ENCODE data around the gene WIPF1. TPM values are rescaled to one million over a fixed set of nuclear protein-coding genes. Genes with fewer than 3 reads are reported as not detected.

WIPF1 gene
- total RNA-seq, 2 donors from 2014 or later = 198 to 237 TPM

DNA sequence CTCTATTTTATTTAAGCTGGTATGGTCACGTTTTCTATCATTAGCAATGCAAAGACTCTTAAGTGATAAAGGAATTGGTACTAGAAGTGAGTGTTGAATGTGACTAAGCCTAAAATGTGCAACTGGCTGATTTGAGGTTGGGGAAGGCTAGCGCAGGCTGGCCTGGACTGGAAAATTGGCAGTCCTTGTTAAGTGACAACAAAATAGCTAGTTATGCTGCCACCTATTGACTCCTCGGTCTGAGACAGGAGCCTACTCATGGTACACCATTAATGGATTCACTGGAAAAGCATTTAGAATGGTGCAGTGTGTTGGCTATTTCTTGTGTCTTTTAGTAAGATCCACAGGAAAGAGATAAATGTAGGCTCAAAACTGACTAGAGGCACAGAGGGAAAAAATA, 5.7 kb upstream of the WIPF1 start:
- H3K4me3 Mint-ChIP-seq = peak overlapping the region in 1 of 2 donors; percentile 17
- ATAC-seq (replicated peaks in 1 of 2) = peak; percentile 47 to 52
- no peaks in the 10 kb centered on the region for H3K27me3 Mint-ChIP-seq (ENCODE audit: low read depth)
- H3K27ac Mint-ChIP-seq = peak overlapping the region; percentile 83
- peak; percentile 51 to 56 for DNase-seq
- peaks cover 9 to 11% of the 10 kb centered on the region in 2 donors for H3K36me3 Mint-ChIP-seq (ENCODE audit: insufficient read depth in 2 of 2)
- H3K4me1 Mint-ChIP-seq (ENCODE audit: low read depth) = peaks cover 95% of the 10 kb centered on the region
- H3K9me3 Mint-ChIP-seq = peaks cover 3 to 7% of the 10 kb centered on the region in 2 donors

DNA sequence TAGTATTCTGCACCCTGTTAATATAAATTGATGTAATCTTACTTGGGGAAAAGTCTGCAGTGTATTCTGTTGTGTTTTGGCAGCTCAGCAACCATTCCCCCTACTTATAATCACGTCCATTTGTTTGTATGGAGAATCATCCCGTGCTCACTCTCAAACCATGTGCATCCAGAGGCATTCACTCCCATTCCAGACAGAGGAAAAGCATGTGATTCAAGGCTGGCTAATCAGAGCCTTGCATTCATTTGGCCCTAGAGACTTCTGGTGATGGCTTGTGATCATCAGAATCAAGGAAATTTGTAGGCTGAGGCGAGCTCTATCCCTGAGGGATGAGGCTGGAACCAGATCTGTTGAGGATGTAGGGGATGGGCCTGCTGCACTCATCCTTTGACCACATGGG, 5.1 kb upstream of the WIPF1 start:
- Mint-ChIP-seq H3K9me3 (peaks cover 3 to 7% of the 10 kb centered on the region in 2 donors), H3K27ac (peak overlapping the region; percentile 83), H3K27me3 (ENCODE audit: low read depth) (no peaks in the 10 kb centered on the region), H3K4me3 (peak overlapping the region in 1 of 2 donors; percentile 17), H3K4me1 (ENCODE audit: low read depth) (peaks cover 95% of the 10 kb centered on the region), H3K36me3 (ENCODE audit: insufficient read depth in 2 of 2) (peaks cover 9 to 12% of the 10 kb centered on the region in 2 donors)
- no peak for DNase-seq
- no peak for ATAC-seq (replicated peaks in 1 of 2)

DNA sequence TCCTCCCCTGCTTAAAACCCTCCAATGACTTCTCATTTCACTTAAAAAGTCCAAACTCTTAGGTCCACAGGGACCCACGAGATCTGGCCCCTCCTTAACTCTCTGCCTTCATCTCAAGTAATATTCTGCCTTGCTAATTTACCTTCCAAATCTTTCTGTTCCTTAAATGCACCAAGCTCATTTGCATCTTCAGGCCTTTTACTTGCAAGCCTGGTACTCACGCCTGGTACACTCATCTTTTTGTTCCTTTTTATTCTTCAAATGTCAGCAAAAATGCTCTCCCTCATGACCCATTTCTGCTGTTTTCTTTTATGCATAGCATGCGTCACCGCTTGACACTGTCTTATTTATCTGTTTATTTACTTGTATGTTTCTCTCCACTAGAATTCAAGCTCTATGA, 2.7 kb upstream of the WIPF1 start:
- H3K9me3 Mint-ChIP-seq = peaks cover 3 to 7% of the 10 kb centered on the region in 2 donors
- peaks cover 80% of the 10 kb centered on the region for H3K4me1 Mint-ChIP-seq (ENCODE audit: low read depth)
- DNase-seq = no peak
- ATAC-seq (replicated peaks in 1 of 2) = peak in 1 of 2 donors; percentile 34
- no peaks in the 10 kb centered on the region for H3K27me3 Mint-ChIP-seq (ENCODE audit: low read depth)
- H3K36me3 Mint-ChIP-seq (ENCODE audit: insufficient read depth in 2 of 2) = peaks cover 16 to 26% of the 10 kb centered on the region in 2 donors
- H3K27ac Mint-ChIP-seq = peak overlapping the region; percentile 94
- H3K4me3 Mint-ChIP-seq = peak overlapping the region; percentile 25 to 64

DNA sequence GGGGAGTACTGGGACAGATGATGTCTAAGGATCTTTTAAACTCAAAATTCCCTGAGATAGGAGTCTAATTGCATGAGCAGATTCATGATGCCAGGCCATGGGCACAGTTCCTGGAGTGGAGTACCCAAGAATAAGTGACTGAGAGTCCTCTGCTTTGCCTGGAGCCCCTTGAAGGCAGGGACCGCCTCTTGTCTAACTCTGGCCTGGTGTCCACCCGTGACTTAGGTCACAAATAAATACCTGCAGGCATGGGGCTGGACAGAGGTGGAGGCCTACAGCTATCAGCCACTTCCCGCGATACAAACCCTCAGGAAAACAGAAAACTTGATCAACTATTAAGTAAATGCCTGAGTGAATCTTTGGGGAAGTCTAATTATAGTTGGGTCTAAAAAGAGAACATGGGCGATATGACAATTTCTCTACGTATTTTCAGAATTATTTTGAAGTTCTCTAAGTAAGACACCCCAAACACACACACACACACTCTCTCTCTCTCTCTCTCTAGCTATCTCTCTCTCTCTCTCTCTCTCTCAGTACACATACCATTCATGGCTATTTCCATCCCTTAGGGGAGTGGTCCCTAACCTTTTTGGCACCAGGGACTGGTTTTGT, 1.8 kb upstream of the WIPF1 start:
- Mint-ChIP-seq H3K36me3 (ENCODE audit: insufficient read depth in 2 of 2) (peaks cover 16 to 25% of the 10 kb centered on the region in 2 donors), H3K4me1 (ENCODE audit: low read depth) (peaks cover 78% of the 10 kb centered on the region), H3K4me3 (peak overlapping the region; percentile 79 to 85), H3K27me3 (ENCODE audit: low read depth) (no peaks in the 10 kb centered on the region), H3K9me3 (peaks cover 3 to 7% of the 10 kb centered on the region in 2 donors), H3K27ac (peak overlapping the region; percentile 94)
- DNase-seq (no peak), ATAC-seq (replicated peaks in 1 of 2) (no peak)

DNA sequence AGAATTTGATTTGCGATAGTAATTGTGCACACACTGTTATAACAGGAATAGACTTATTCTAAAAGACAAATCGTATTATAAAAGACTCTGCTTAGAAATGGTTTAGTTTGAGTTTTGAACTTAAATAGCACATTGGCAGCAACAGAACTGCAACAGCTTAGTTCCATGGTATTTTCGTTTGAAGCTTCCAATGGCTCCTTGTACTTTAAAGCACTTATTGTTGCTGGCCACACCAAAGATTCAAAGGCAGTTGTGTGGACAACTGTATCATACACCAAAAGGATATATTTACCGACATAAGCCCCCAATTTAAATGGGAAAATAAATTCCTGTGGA, 627 bp downstream of the WIPF1 start:
- H3K36me3 Mint-ChIP-seq (ENCODE audit: insufficient read depth in 2 of 2) = peaks cover 16 to 25% of the 10 kb centered on the region in 2 donors
- no peaks in the 10 kb centered on the region for H3K27me3 Mint-ChIP-seq (ENCODE audit: low read depth)
- H3K27ac Mint-ChIP-seq = peak overlapping the region; percentile 94
- H3K9me3 Mint-ChIP-seq = peaks cover 3 to 7% of the 10 kb centered on the region in 2 donors
- peak overlapping the region; percentile 79 to 85 for H3K4me3 Mint-ChIP-seq
- ATAC-seq (replicated peaks in 1 of 2) = no peak
- H3K4me1 Mint-ChIP-seq (ENCODE audit: low read depth) = peaks cover 80% of the 10 kb centered on the region
- no peak for DNase-seq

DNA sequence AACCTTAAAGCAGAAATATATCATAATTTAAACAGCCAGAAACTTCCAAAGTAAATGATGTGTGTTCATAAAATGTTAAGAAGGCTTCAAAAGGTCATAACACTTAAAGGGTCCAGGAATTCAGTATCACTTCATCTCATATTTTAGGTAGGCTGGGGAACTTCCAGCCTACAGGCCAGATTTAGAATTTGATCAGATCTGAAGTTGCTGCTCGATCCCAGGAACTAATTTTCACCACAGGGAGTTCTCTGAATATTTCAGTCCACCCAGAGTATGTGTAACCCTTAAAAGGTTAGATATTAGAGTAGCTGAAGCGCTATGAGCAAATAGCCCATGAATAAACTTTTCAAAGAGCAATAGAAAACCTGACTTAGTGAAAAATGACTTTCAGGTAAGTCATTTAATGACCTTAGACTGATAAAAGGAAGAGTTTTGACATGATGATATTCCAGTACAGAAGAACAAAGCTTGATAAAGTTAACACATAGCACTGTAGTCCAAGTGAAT, 1.7 kb downstream of the WIPF1 start:
- H3K9me3 Mint-ChIP-seq = peaks cover 3 to 7% of the 10 kb centered on the region in 2 donors
- H3K27me3 Mint-ChIP-seq (ENCODE audit: low read depth) = no peaks in the 10 kb centered on the region
- DNase-seq = no peak
- peak; percentile 43 to 59 for ATAC-seq (replicated peaks in 1 of 2)
- H3K4me3 Mint-ChIP-seq = peak overlapping the region; percentile 79 to 85
- H3K4me1 Mint-ChIP-seq (ENCODE audit: low read depth) = peaks cover 80% of the 10 kb centered on the region
- H3K36me3 Mint-ChIP-seq (ENCODE audit: insufficient read depth in 2 of 2) = peaks cover 15 to 31% of the 10 kb centered on the region in 2 donors
- H3K27ac Mint-ChIP-seq = peak overlapping the region; percentile 94

DNA sequence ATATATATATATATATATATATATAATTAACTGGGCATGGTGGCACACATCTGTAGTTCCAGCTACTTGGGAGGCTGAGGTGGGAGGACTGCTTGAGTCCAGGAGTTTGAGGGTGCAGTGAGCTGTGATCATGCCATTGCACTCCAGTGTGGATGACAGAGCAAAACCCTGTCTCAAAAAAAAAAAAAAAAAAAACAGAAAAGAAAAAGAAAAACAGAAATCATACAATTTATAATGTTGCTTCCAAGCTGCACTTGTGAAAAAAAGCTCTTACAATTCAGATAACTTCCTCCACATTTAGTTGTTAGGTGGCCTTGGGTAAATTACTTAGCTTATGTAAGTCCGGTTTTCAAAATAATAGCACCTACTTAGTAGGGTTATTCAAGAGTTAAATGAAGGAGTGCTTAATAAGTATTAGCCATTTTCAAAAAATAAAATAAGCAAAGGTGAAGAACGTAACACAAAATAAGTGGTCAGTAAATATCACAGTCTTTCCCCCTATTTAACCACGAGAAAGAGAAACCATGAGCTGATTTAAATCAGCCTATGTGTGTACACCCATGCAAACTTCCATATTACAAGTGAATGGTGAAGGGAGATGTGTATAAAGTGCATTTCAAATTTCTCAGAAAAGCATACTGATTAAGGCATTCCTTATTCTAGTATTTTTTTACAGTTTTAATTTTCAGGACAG, 2.3 kb downstream of the WIPF1 start:
- H3K27ac Mint-ChIP-seq = peak overlapping the region; percentile 94
- DNase-seq (no peak), ATAC-seq (replicated peaks in 1 of 2) (no peak)
- H3K4me3 Mint-ChIP-seq = peak overlapping the region; percentile 79 to 85
- peaks cover under 1 to 3% of the 10 kb centered on the region in 2 donors for H3K9me3 Mint-ChIP-seq
- peaks cover 12 to 29% of the 10 kb centered on the region in 2 donors for H3K36me3 Mint-ChIP-seq (ENCODE audit: insufficient read depth in 2 of 2)
- H3K27me3 Mint-ChIP-seq (ENCODE audit: low read depth) = no peaks in the 10 kb centered on the region
- H3K4me1 Mint-ChIP-seq (ENCODE audit: low read depth) = peaks cover 80% of the 10 kb centered on the region

DNA sequence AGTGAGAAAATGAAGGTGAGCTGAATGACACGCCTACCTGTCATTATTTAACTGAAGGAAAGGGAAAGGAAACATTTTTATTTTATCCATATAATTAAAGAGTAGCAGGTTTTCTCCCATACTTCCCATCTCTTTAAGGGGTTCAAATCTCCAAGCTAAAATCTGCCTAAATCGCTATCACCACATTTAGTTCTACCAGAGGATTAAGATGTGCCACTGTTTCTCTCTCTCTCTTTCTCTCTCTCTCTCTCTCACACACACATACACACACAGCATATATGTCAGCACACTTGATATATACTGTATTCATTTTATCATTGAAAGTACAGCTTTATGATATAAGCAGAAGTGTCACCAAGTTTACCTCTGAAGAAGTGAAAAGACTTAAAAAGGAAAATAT, 3.1 kb downstream of the WIPF1 start:
- peak overlapping the region; percentile 94 for H3K27ac Mint-ChIP-seq
- H3K4me1 Mint-ChIP-seq (ENCODE audit: low read depth) = peaks cover 78% of the 10 kb centered on the region
- no peaks in the 10 kb centered on the region for H3K27me3 Mint-ChIP-seq (ENCODE audit: low read depth)
- H3K9me3 Mint-ChIP-seq = no peaks in the 10 kb centered on the region
- DNase-seq (no peak), ATAC-seq (replicated peaks in 1 of 2) (no peak)
- H3K4me3 Mint-ChIP-seq = peak overlapping the region; percentile 79 to 85
- H3K36me3 Mint-ChIP-seq (ENCODE audit: insufficient read depth in 2 of 2) = peaks cover 11 to 32% of the 10 kb centered on the region in 2 donors

DNA sequence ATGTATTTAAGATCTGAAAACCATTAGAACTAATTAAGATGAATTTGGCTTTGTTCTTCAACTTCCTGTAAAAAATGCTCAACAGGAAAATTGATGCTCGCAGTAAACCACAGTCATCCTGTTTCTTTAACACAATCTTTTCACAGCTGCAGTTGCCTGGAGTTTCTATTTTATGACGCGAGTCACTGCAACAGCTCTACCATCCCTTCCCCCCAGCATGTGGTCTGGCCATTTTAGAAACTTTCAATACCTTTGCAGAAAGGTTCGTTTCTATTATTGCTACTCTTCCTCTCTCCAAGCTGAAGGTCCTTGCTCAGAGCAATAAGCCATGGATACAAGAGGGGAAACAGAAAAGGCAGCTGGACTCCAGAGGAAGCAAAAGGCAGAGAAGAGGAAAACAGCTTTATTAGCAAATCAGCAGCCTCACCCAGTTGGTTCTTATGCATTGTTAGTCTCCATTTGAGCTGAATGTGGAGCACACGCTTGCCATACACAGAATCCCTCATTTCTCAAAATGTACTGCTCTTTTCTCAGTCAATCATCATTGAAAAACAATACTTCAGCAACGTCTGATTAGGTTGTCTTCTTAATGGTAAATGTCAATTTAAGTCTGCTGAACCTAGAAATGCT, 3.9 kb downstream of the WIPF1 start:
- Mint-ChIP-seq H3K4me3 (peak overlapping the region; percentile 79 to 85), H3K9me3 (no peaks in the 10 kb centered on the region), H3K27ac (peak overlapping the region; percentile 94), H3K36me3 (ENCODE audit: insufficient read depth in 2 of 2) (peaks cover 11 to 33% of the 10 kb centered on the region in 2 donors), H3K4me1 (ENCODE audit: low read depth) (peaks cover 78% of the 10 kb centered on the region), H3K27me3 (ENCODE audit: low read depth) (no peaks in the 10 kb centered on the region)
- peak; percentile 68 to 69 for ATAC-seq (replicated peaks in 1 of 2)
- peak; percentile 65 to 71 for DNase-seq

DNA sequence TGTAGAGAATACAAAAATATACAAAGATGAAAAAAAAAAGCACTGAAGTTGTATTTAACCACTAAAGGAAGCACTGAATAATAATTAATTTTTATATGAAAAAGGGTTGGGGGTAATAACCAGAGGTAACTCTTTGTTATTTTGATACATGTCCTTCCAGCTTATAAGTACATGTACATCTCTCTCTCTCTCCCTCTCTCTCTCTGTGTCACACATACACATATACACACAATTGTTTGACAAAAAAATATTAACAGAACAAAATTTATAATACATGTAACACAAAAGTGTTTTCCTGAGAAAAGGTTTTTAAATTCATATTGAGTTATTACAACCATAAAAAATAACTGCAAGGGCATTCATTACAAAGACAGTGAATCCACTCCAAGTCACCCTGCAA, 4.6 kb downstream of the WIPF1 start:
- peaks cover 78% of the 10 kb centered on the region for H3K4me1 Mint-ChIP-seq (ENCODE audit: low read depth)
- H3K36me3 Mint-ChIP-seq (ENCODE audit: insufficient read depth in 2 of 2) = peaks cover 11 to 33% of the 10 kb centered on the region in 2 donors
- no peaks in the 10 kb centered on the region for H3K27me3 Mint-ChIP-seq (ENCODE audit: low read depth)

DNA sequence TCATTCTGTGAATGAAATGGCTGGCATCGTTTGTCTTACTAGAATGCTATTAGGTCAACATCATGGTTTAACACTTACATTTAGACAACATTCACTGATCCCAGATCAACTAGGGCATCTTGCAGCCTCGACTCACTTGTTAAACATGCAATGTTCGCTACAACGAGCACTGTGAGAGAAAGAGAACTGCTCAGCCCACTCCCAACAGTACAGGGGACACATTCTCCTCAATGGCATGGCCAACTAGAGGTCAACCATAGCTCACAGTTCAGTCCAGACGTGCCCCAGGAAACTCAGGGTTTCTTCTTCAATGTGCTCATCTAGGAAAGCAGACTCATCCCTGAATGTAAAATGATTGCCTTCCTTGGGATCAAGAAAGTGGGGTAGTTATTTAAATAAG, 5.9 kb downstream of the WIPF1 start:
- Mint-ChIP-seq H3K36me3 (ENCODE audit: insufficient read depth in 2 of 2) (peaks cover 6 to 25% of the 10 kb centered on the region in 2 donors), H3K27me3 (ENCODE audit: low read depth) (no peaks in the 10 kb centered on the region), H3K27ac (peak overlapping the region; percentile 98), H3K4me3 (peak overlapping the region; percentile 38 to 69), H3K4me1 (ENCODE audit: low read depth) (peaks cover 85% of the 10 kb centered on the region), H3K9me3 (no peaks in the 10 kb centered on the region)
- no peak for DNase-seq
- ATAC-seq (replicated peaks in 1 of 2) = no peak

More for the DNA sequence above, 4.6 kb downstream of the WIPF1 start:
- DNase-seq (no peak), ATAC-seq (replicated peaks in 1 of 2) (no peak)
- Mint-ChIP-seq H3K9me3 (no peaks in the 10 kb centered on the region), H3K4me3 (peak overlapping the region; percentile 79 to 85), H3K27ac (peak overlapping the region; percentile 94)

DNA sequence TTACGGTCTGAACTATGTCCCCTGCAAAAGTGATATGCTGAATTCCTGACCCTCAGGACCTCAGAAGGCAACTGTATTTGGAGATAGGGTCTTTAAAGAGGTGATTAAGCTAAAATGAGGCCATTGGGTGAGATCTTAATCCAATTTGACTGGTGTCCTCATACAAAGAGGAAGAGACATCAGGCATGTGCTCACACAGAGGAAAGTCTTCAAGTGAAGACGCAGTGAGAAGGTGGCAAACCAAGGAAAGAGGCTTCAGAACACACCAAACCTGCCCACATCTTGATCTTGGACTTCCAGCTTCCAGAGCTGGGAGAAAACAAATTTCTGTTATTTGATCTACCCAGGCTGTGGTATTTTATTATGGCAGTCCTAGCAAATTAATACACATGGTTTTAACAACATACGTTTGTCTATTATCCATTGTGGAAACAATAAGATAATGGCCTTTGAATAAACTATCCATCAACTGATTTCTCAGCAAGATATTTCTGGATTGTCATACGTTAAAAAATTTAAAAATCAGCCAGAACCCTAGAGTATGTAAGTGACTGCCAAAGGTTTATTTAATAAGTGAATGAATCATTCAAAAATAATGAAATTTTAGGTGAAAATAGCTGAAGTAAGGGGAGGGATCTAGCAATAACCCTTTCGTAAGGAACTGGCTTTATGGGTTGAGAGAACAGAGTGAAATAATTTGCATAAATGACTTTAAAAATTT, 6.5 kb downstream of the WIPF1 start:
- Mint-ChIP-seq H3K27me3 (ENCODE audit: low read depth) (no peaks in the 10 kb centered on the region), H3K27ac (peak overlapping the region; percentile 98), H3K9me3 (no peaks in the 10 kb centered on the region), H3K4me1 (ENCODE audit: low read depth) (peaks cover 91% of the 10 kb centered on the region), H3K36me3 (ENCODE audit: insufficient read depth in 2 of 2) (peaks cover 4 to 21% of the 10 kb centered on the region in 2 donors), H3K4me3 (peak overlapping the region; percentile 24 to 69)
- no peak for ATAC-seq (replicated peaks in 1 of 2)
- no peak for DNase-seq
